Measurements from ENCODE around the gene EBF3.

Gene EBF3

GRCh38 chr10:129973674-129974059, 9.6 kb upstream of the EBF3 start:
- DNase-seq (ENCODE audit: low read depth, low spot score): no peak
- no peaks in the 10 kb centered on the region for H3K36me3 ChIP-seq (ENCODE audit: insufficient read depth, low read length)
- no peak overlapping the region for H3K27ac ChIP-seq
- no peaks in the 10 kb centered on the region for H3K9me3 ChIP-seq (ENCODE audit: low read depth, low read length)
- no peak overlapping the region for H3K4me3 ChIP-seq
- no peak for TF ChIP-seq FOXP2 (optimal IDR thresholded peaks at IDR 0.05; ENCODE audit: control extremely low read depth, extremely low read length, insufficient read depth)
- TF ChIP-seq EZH2 (IDR thresholded peaks at IDR 0.05): no peak
- TF ChIP-seq POLR2AphosphoS5 (IDR thresholded peaks at IDR 0.05; ENCODE audit: borderline replicate concordance, low read depth, low read length): no peak
- no peak overlapping the region for H3K9ac ChIP-seq (ENCODE audit: insufficient read length)

GRCh38 chr10:129972966-129973673, 9.0 kb upstream of the EBF3 start:
- TF ChIP-seq EZH2 (IDR thresholded peaks at IDR 0.05) (no peak), FOXP2 (optimal IDR thresholded peaks at IDR 0.05; ENCODE audit: control extremely low read depth, extremely low read length, insufficient read depth) (no peak), POLR2AphosphoS5 (IDR thresholded peaks at IDR 0.05; ENCODE audit: borderline replicate concordance, low read depth, low read length) (no peak)
- H3K36me3 ChIP-seq (ENCODE audit: insufficient read depth, low read length): no peaks in the 10 kb centered on the region
- H3K9ac ChIP-seq (ENCODE audit: insufficient read length): no peak overlapping the region
- no peak for DNase-seq (ENCODE audit: low read depth, low spot score)
- no peak overlapping the region for H3K4me3 ChIP-seq
- no peaks in the 10 kb centered on the region for H3K9me3 ChIP-seq (ENCODE audit: low read depth, low read length)
- no peak overlapping the region for H3K27ac ChIP-seq

- Histone ChIP-seq H3K36me3 (ENCODE audit: insufficient read depth, low read length) (no peaks in the 10 kb centered on the region), H3K27ac (no peak overlapping the region), H3K9ac (ENCODE audit: insufficient read length) (no peak overlapping the region), H3K9me3 (ENCODE audit: low read depth, low read length) (no peaks in the 10 kb centered on the region), H3K4me3 (peak overlapping the region; percentile 38; the same call in 1 of the 2 replicates)
- no peak for DNase-seq (ENCODE audit: low read depth, low spot score)
- TF ChIP-seq POLR2AphosphoS5 (IDR thresholded peaks at IDR 0.05; ENCODE audit: borderline replicate concordance, low read depth, low read length) (no peak), EZH2 (IDR thresholded peaks at IDR 0.05) (no peak), FOXP2 (optimal IDR thresholded peaks at IDR 0.05; ENCODE audit: control extremely low read depth, extremely low read length, insufficient read depth) (no peak)
Observed at GRCh38 chr10:129972145-129972965, 8.3 kb upstream of the EBF3 start.

- H3K27ac ChIP-seq: no peak overlapping the region
- H3K9ac ChIP-seq (ENCODE audit: insufficient read length): no peak overlapping the region
- no peak for DNase-seq (ENCODE audit: low read depth, low spot score)
- no peaks in the 10 kb centered on the region for H3K36me3 ChIP-seq (ENCODE audit: insufficient read depth, low read length)
- H3K9me3 ChIP-seq (ENCODE audit: low read depth, low read length): no peaks in the 10 kb centered on the region
- H3K4me3 ChIP-seq: peak overlapping the region; percentile 79
- no peak for TF ChIP-seq POLR2AphosphoS5 (IDR thresholded peaks at IDR 0.05; ENCODE audit: borderline replicate concordance, low read depth, low read length)
Observed at GRCh38 chr10:129971381-129972144, 7.5 kb upstream of the EBF3 start.

- no peak for DNase-seq (ENCODE audit: low read depth, low spot score)
- Histone ChIP-seq H3K9ac (ENCODE audit: insufficient read length) (peak overlapping the region; percentile 37), H3K9me3 (ENCODE audit: low read depth, low read length) (no peaks in the 10 kb centered on the region), H3K4me3 (peak overlapping the region; percentile 79), H3K36me3 (ENCODE audit: insufficient read depth, low read length) (no peaks in the 10 kb centered on the region), H3K27ac (peak overlapping the region; percentile 81)
- no peak for TF ChIP-seq FOXP2 (optimal IDR thresholded peaks at IDR 0.05; ENCODE audit: control extremely low read depth, extremely low read length, insufficient read depth)
- no peak for TF ChIP-seq EZH2 (IDR thresholded peaks at IDR 0.05)
- TF ChIP-seq POLR2AphosphoS5 (IDR thresholded peaks at IDR 0.05; ENCODE audit: borderline replicate concordance, low read depth, low read length): no peak
Observed at GRCh38 chr10:129970465-129971364, 6.6 kb upstream of the EBF3 start.

GRCh38 chr10:129969911-129970464, 5.9 kb upstream of the EBF3 start:
- no peak for DNase-seq (ENCODE audit: low read depth, low spot score)
- peak overlapping the region; percentile 79 for H3K4me3 ChIP-seq
- no peaks in the 10 kb centered on the region for H3K9me3 ChIP-seq (ENCODE audit: low read depth, low read length)
- TF ChIP-seq EZH2 (IDR thresholded peaks at IDR 0.05) (no peak), POLR2AphosphoS5 (IDR thresholded peaks at IDR 0.05; ENCODE audit: borderline replicate concordance, low read depth, low read length) (no peak), FOXP2 (optimal IDR thresholded peaks at IDR 0.05; ENCODE audit: control extremely low read depth, extremely low read length, insufficient read depth) (no peak)
- H3K27ac ChIP-seq: no peak overlapping the region; the same call in 1 of the 2 replicates
- no peaks in the 10 kb centered on the region for H3K36me3 ChIP-seq (ENCODE audit: insufficient read depth, low read length)
- H3K9ac ChIP-seq (ENCODE audit: insufficient read length): peak overlapping the region; percentile 37

GRCh38 chr10:129969184-129969910, 5.3 kb upstream of the EBF3 start:
- no peak for DNase-seq (ENCODE audit: low read depth, low spot score)
- Histone ChIP-seq H3K36me3 (ENCODE audit: insufficient read depth, low read length) (no peaks in the 10 kb centered on the region), H3K9me3 (ENCODE audit: low read depth, low read length) (no peaks in the 10 kb centered on the region), H3K27ac (no peak overlapping the region), H3K4me3 (peak overlapping the region; percentile 79), H3K9ac (ENCODE audit: insufficient read length) (peak overlapping the region; percentile 33)
- TF ChIP-seq EZH2 (IDR thresholded peaks at IDR 0.05): no peak
- no peak for TF ChIP-seq FOXP2 (optimal IDR thresholded peaks at IDR 0.05; ENCODE audit: control extremely low read depth, extremely low read length, insufficient read depth)
- no peak for TF ChIP-seq POLR2AphosphoS5 (IDR thresholded peaks at IDR 0.05; ENCODE audit: borderline replicate concordance, low read depth, low read length)
